GM19099 (cell line): ENCODE measurements around the gene DMRTA1.

Experiments
- POLR2A ChIP-seq: IDR thresholded peaks from 3 replicates; pipeline ENCODE4 v1.6.1; 2011; ENCODE audit warnings: low read depth; ENCODE audit not compliant: insufficient read length; ENCODE audit errors: extremely low read depth

DMRTA1 gene

GRCh38 chr9:22446589-22446949 is at the start of gene DMRTA1:
DMRTA1 (plus strand) TSS chr9:22446824; CDS start chr9:22447066, 242 bp downstream.
- no peak for TF ChIP-seq POLR2A

GRCh38 chr9:22401671-22402070 is 45.0 kb upstream of the DMRTA1 start:
- TF ChIP-seq POLR2A: no peak

- no peak for TF ChIP-seq POLR2A
Observed at GRCh38 chr9:22405869-22406659, 40.6 kb upstream of the DMRTA1 start.

GRCh38 chr9:22413884-22414283 is 32.7 kb upstream of the DMRTA1 start:
- TF ChIP-seq POLR2A: no peak

- TF ChIP-seq POLR2A: no peak
Observed at GRCh38 chr9:22415941-22416691, 30.5 kb upstream of the DMRTA1 start.

GRCh38 chr9:22416692-22417060 is 29.9 kb upstream of the DMRTA1 start:
- no peak for TF ChIP-seq POLR2A

- TF ChIP-seq POLR2A: no peak
Observed at GRCh38 chr9:22423566-22423965, 23.1 kb upstream of the DMRTA1 start.

GRCh38 chr9:22424616-22425015 is 22.0 kb upstream of the DMRTA1 start:
- no peak for TF ChIP-seq POLR2A

- no peak for TF ChIP-seq POLR2A
Observed at GRCh38 chr9:22425551-22425950, 21.1 kb upstream of the DMRTA1 start.

- TF ChIP-seq POLR2A: no peak
Observed at GRCh38 chr9:22427226-22427880, 19.3 kb upstream of the DMRTA1 start.

- TF ChIP-seq POLR2A: no peak
Observed at GRCh38 chr9:22433691-22434090, 12.9 kb upstream of the DMRTA1 start.

GRCh38 chr9:22440841-22441240 is 5.8 kb upstream of the DMRTA1 start:
- TF ChIP-seq POLR2A: no peak

- no peak for TF ChIP-seq POLR2A
Observed at GRCh38 chr9:22446950-22447617, 460 bp downstream of the DMRTA1 start.

- TF ChIP-seq POLR2A: no peak
Observed at GRCh38 chr9:22447618-22448305, 1.1 kb downstream of the DMRTA1 start.

GRCh38 chr9:22449719-22450118 is 3.1 kb downstream of the DMRTA1 start:
- TF ChIP-seq POLR2A: no peak
